H9 (cell line): ENCODE results near the gene CCDC27. TPM values are rescaled to one million over a fixed set of nuclear protein-coding genes. Genes with fewer than 3 reads are reported as not detected.

Experiments used
- DNase-seq: peaks from one replicate; pipeline ENCODE4 v3.0.0-alpha.2; 2017
- H2AFZ ChIP-seq: one replicate; pipeline ENCODE4 v1.6.1; 2013; ENCODE audit warnings: mild to moderate bottlenecking, low read length, control low read depth, moderate library complexity
- H2AK5ac ChIP-seq: 2 replicates; pipeline ENCODE4 v1.6.1; 2013; ENCODE audit warnings: low read length, control low read depth, mixed read lengths; ENCODE audit not compliant: insufficient read length
- H2BK120ac ChIP-seq: one replicate; pipeline ENCODE4 v1.6.1; 2013; ENCODE audit warnings: low read depth, mild to moderate bottlenecking, low read length, control low read depth, inconsistent platforms; ENCODE audit not compliant: poor library complexity, severe bottlenecking
- H2BK12ac ChIP-seq: 2 replicates; pipeline ENCODE4 v1.6.1; 2013; ENCODE audit warnings: low read length, control low read depth, mixed read lengths, low read depth; ENCODE audit not compliant: insufficient read length
- H2BK15ac ChIP-seq: 2 replicates; pipeline ENCODE4 v1.6.1; 2013; ENCODE audit warnings: low read depth, low read length, control low read depth
- H2BK20ac ChIP-seq: one replicate; pipeline ENCODE4 v1.6.1; 2013; ENCODE audit warnings: low read depth, mild to moderate bottlenecking, low read length, control low read depth, inconsistent platforms; ENCODE audit not compliant: poor library complexity, severe bottlenecking
- H2BK5ac ChIP-seq: 2 replicates; pipeline ENCODE4 v1.6.1; 2013; ENCODE audit warnings: low read length, control low read depth, mixed read lengths; ENCODE audit not compliant: insufficient read length
- H3K14ac ChIP-seq: 2 replicates; pipeline ENCODE4 v1.6.1; 2013; ENCODE audit warnings: low read length, control low read depth; ENCODE audit not compliant: insufficient read depth
- H3K18ac ChIP-seq: 2 replicates; pipeline ENCODE4 v1.6.1; 2013; ENCODE audit warnings: low read depth, mild to moderate bottlenecking, mixed read lengths, low read length, control low read depth; ENCODE audit not compliant: insufficient read length
- H3K23ac ChIP-seq: 2 replicates; pipeline ENCODE4 v1.6.1; 2013; ENCODE audit warnings: low read length, control low read depth, mixed read lengths, low read depth; ENCODE audit not compliant: insufficient read length
- H3K23me2 ChIP-seq: 2 replicates; pipeline ENCODE4 v1.6.1; 2013; ENCODE audit warnings: low read depth, mild to moderate bottlenecking, mixed read lengths, low read length, control low read depth; ENCODE audit not compliant: insufficient read length, poor library complexity, severe bottlenecking
- H3K27ac ChIP-seq: 2 replicates; pipeline ENCODE4 v1.5.1; 2013; ENCODE audit warnings: low read length, control low read depth, mixed read lengths, low read depth; ENCODE audit not compliant: insufficient read length
- H3K27me3 ChIP-seq: 2 replicates; pipeline ENCODE4 v1.6.1; 2013; ENCODE audit warnings: low read length, control low read depth, inconsistent platforms; ENCODE audit not compliant: insufficient read depth
- H3K4ac ChIP-seq: 2 replicates; pipeline ENCODE4 v1.6.1; 2013; ENCODE audit warnings: low read depth, mild to moderate bottlenecking, control low read depth, inconsistent platforms, low read length, moderate library complexity
- H3K4me1 ChIP-seq: 2 replicates; pipeline ENCODE4 v1.6.1; 2013; ENCODE audit warnings: low read length, control low read depth, inconsistent platforms; ENCODE audit not compliant: insufficient read depth
- H3K4me2 ChIP-seq: 2 replicates; pipeline ENCODE4 v1.6.1; 2013; ENCODE audit warnings: low read length, control low read depth, mixed read lengths; ENCODE audit not compliant: insufficient read length, insufficient read depth
- H3K56ac ChIP-seq: 2 replicates; pipeline ENCODE4 v1.6.1; 2013; ENCODE audit warnings: low read depth, mild to moderate bottlenecking, mixed read lengths, low read length, control low read depth; ENCODE audit not compliant: insufficient read length
- H3K79me1 ChIP-seq: 2 replicates; pipeline ENCODE4 v1.6.1; 2013; ENCODE audit warnings: low read depth, mild to moderate bottlenecking, moderate library complexity, low read length, control low read depth, inconsistent platforms; ENCODE audit not compliant: insufficient read depth, poor library complexity, severe bottlenecking
- H3K79me2 ChIP-seq: 2 replicates; pipeline ENCODE4 v1.6.1; 2013; ENCODE audit warnings: low read length, control low read depth, inconsistent platforms; ENCODE audit not compliant: insufficient read depth
- H3K9ac ChIP-seq: 2 replicates; pipeline ENCODE4 v1.6.1; 2013; ENCODE audit warnings: low read length, control low read depth, mixed read lengths; ENCODE audit not compliant: insufficient read length; ENCODE audit errors: extremely low read depth
- H3K9me3 ChIP-seq: one replicate; pipeline ENCODE4 v1.6.1; 2013; ENCODE audit warnings: low read depth, low read length, inconsistent platforms; ENCODE audit not compliant: control insufficient read depth
- H3T11ph ChIP-seq: one replicate; pipeline ENCODE4 v1.6.1; 2013; ENCODE audit warnings: mild to moderate bottlenecking, low read length, control low read depth, inconsistent platforms
- H4K20me1 ChIP-seq: one replicate; pipeline ENCODE4 v1.6.1; 2013; ENCODE audit not compliant: control insufficient read depth, insufficient read length, insufficient read depth
- H4K5ac ChIP-seq: 2 replicates; pipeline ENCODE4 v1.6.1; 2013; ENCODE audit warnings: low read depth, mild to moderate bottlenecking, mixed read lengths, low read length, control low read depth; ENCODE audit not compliant: insufficient read length
- H4K8ac ChIP-seq: replicated peaks from 2 replicates; pipeline ENCODE4 v1.6.1; 2013; ENCODE audit warnings: low read length, control low read depth, mixed read lengths, low read depth; ENCODE audit not compliant: insufficient read length
- H4K91ac ChIP-seq: 2 replicates; pipeline ENCODE4 v1.6.1; 2013; ENCODE audit warnings: low read depth, mild to moderate bottlenecking, moderate library complexity, mixed read lengths, low read length, control low read depth; ENCODE audit not compliant: insufficient read length
- H3K27ac Mint-ChIP-seq, 3 experiments: 2 replicates in 2 of 3; 3 replicates in 1 of 3; pipeline ENCODE4 v1.8.0; 2020 to 2021; ENCODE audit warnings: mixed read lengths in 3 of 3, mild to moderate bottlenecking in 1 of 3, moderate library complexity in 1 of 3
- H3K27me3 Mint-ChIP-seq: 2 replicates; pipeline ENCODE4 v1.8.0; 2021; ENCODE audit warnings: low read depth, mild to moderate bottlenecking, moderate library complexity, mixed read lengths
- H3K36me3 Mint-ChIP-seq, 3 experiments: 2 replicates in 2 of 3; 3 replicates in 1 of 3; pipeline ENCODE4 v1.8.0; 2020 to 2021; ENCODE audit warnings: low read depth in 3 of 3, mixed read lengths in 3 of 3; ENCODE audit not compliant: insufficient read depth in 1 of 3
- H3K4me1 Mint-ChIP-seq, 2 experiments: 2 replicates each; pipeline ENCODE4 v1.8.0; 2020; ENCODE audit warnings: mixed read lengths in 2 of 2
- H3K4me3 Mint-ChIP-seq, 2 experiments: 2 replicates in 1 of 2; 3 replicates in 1 of 2; pipeline ENCODE4 v1.8.0; 2020 to 2021; ENCODE audit warnings: mild to moderate bottlenecking in 2 of 2, mixed read lengths in 2 of 2, moderate library complexity in 1 of 2
- H3K9me3 Mint-ChIP-seq, 2 experiments: 2 replicates in 1 of 2; 3 replicates in 1 of 2; pipeline ENCODE4 v1.8.0; 2020; ENCODE audit warnings: mild to moderate bottlenecking in 2 of 2, mixed read lengths in 2 of 2, moderate library complexity in 1 of 2
- WGBS: extraction: QIAGEN DNeasy Blood & Tissue Kit; methylation state at CpG from one replicate; pipeline ENCODE4 v1.1.7; 2013; ENCODE audit warnings: missing lambda C conversion rate, low lambda C conversion rate, mixed read lengths; ENCODE audit not compliant: insufficient read length; ENCODE audit errors: extremely low coverage; 5-methylcytosine and 5-hydroxymethylcytosine counted together
- total RNA-seq: library from RNA; stranded (reverse); gene quantifications from 2 replicates; pipeline ENCODE4 v1.2.1, GENCODE V29; 2021
- TF ChIP-seq, protein P1 (sequence below): fragments of 200-600 bp; sonication (generic); conservative IDR thresholded peaks from 3 replicates; pipeline ENCODE4 v1.8.0; 2021; ENCODE audit warnings: antibody characterized with exemption, mild to moderate bottlenecking

Gene CCDC27
- total RNA-seq, 1 experiment from 2014 or later, result not detected

DNA sequence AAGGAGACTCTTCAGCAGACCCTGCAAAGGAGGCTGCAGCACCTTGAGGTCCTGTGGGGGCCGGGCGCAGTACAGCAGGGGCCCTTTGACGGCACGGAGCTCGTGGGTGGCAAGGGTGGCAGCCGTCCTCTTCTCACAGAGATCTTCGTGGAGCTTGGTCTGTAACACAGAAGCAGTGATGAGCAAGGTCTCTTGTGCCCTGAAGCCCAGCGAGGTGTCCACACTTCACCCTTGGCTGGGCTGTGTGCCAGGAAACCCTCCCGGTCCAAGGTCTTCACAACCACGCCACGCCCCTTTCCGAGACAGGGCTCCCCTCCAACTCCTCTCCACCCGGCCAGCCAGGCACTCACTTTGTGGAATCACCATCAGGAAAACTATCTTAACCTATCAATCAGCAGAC lies 32.8 kb downstream of the CCDC27 start:
- no peak overlapping the region for H2AK5ac ChIP-seq
- no peak overlapping the region for H2BK12ac ChIP-seq
- no peak overlapping the region for H3K23ac ChIP-seq
- no peaks in the 10 kb centered on the region for H3K27me3 Mint-ChIP-seq
- no peak overlapping the region for H2BK5ac ChIP-seq
- H2BK120ac ChIP-seq, result no peak overlapping the region
- H2AFZ ChIP-seq, result no peak overlapping the region
- no peak overlapping the region for H3K18ac ChIP-seq
- no peak overlapping the region for H2BK20ac ChIP-seq
- no peak overlapping the region for H3K4me2 ChIP-seq
- H3K27ac Mint-ChIP-seq, result peak overlapping the region; percentile 57 to 95 (median 93); a peak in 4 of 7 replicates
- H3K79me2 ChIP-seq, result peaks cover 3% of the 10 kb centered on the region; the same call in 1 of the 2 replicates
- H3K9me3 ChIP-seq, result no peaks in the 10 kb centered on the region
- no peaks in the 10 kb centered on the region for H3K9me3 Mint-ChIP-seq
- H4K5ac ChIP-seq, result no peak overlapping the region
- H3K36me3 Mint-ChIP-seq, result peaks cover 66 to 79% (median 74%) of the 10 kb centered on the region in 3 experiments
- no peak overlapping the region for H3T11ph ChIP-seq
- DNase-seq, result no peak
- peak overlapping the region in 1 of 2 experiments; percentile 14; a peak in 1 of 5 replicates for H3K4me3 Mint-ChIP-seq
- H3K4me1 Mint-ChIP-seq, result peaks cover 10 to 11% of the 10 kb centered on the region in 2 experiments
- H4K91ac ChIP-seq, result no peak overlapping the region
- no peaks in the 10 kb centered on the region for H3K23me2 ChIP-seq
- no peak overlapping the region for H2BK15ac ChIP-seq
- H3K56ac ChIP-seq, result no peak overlapping the region
- H3K27me3 ChIP-seq, result no peaks in the 10 kb centered on the region
- H3K9ac ChIP-seq, result no peak overlapping the region
- no peak overlapping the region for H3K27ac ChIP-seq
- TF ChIP-seq, protein P1, sequence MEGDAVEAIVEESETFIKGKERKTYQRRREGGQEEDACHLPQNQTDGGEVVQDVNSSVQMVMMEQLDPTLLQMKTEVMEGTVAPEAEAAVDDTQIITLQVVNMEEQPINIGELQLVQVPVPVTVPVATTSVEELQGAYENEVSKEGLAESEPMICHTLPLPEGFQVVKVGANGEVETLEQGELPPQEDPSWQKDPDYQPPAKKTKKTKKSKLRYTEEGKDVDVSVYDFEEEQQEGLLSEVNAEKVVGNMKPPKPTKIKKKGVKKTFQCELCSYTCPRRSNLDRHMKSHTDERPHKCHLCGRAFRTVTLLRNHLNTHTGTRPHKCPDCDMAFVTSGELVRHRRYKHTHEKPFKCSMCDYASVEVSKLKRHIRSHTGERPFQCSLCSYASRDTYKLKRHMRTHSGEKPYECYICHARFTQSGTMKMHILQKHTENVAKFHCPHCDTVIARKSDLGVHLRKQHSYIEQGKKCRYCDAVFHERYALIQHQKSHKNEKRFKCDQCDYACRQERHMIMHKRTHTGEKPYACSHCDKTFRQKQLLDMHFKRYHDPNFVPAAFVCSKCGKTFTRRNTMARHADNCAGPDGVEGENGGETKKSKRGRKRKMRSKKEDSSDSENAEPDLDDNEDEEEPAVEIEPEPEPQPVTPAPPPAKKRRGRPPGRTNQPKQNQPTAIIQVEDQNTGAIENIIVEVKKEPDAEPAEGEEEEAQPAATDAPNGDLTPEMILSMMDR, result no peak
- no peak overlapping the region for H3K14ac ChIP-seq
- no peaks in the 10 kb centered on the region for H4K20me1 ChIP-seq
- no peaks in the 10 kb centered on the region for H3K4me1 ChIP-seq
- H4K8ac ChIP-seq, result no peak overlapping the region
- no peaks in the 10 kb centered on the region for H3K79me1 ChIP-seq
- no CpG with 5 or more reads among the region's 13 CpGs for WGBS
- no peak overlapping the region for H3K4ac ChIP-seq
